A549 treated with dexamethasone at 1 μM for 4 hours (cell line): ENCODE results near the gene UBE2E3. TPM values are rescaled to one million over a fixed set of nuclear protein-coding genes. Genes with fewer than 3 reads are reported as not detected.

ENCODE experiments used
- total RNA-seq: library from RNA; stranded (reverse); fragments of 200-300 nt; extraction: Qiagen RNA extraction; gene quantifications from 5 replicates; pipeline ENCODE4 v1.2.3, GENCODE V29; 2022

UBE2E3 gene
- 65.1 to 77.4 TPM (median 71.7 TPM) in 5 replicates for total RNA-seq

GRCh38 chr2:180980106-180980942, at the start of gene UBE2E3:
Gene UBE2E3, plus strand, starts transcription at chr2:180980605. Its CDS starts 1,438 bp downstream, at chr2:180982043.

